SK-N-SH (cell line): Measurements from ENCODE around the gene BMP7.

ENCODE experiments used
- CTCF ChIP-seq: fragments of 200-600 bp; sonication (generic); IDR thresholded peaks from 2 replicates; pipeline ENCODE4 v1.6.1; 2017; ENCODE audit warnings: antibody characterized with exemption, mild to moderate bottlenecking, moderate library complexity
- ELF1 ChIP-seq: IDR thresholded peaks from 2 replicates; pipeline ENCODE4 v1.4.0; 2012
- EP300 ChIP-seq, 2 experiments: IDR thresholded peaks; 2 replicates each; pipeline versions ENCODE4 v1.4.0 to v1.6.1; 2012; ENCODE audit warnings: borderline replicate concordance in 1 of 2, low read depth in 1 of 2, low read length in 1 of 2
- FOSL2 ChIP-seq: IDR thresholded peaks from 2 replicates; pipeline ENCODE4 v1.4.0; 2012; ENCODE audit warnings: low read depth, mild to moderate bottlenecking, moderate library complexity, borderline replicate concordance
- FOXM1 ChIP-seq: IDR thresholded peaks from 2 replicates; pipeline ENCODE4 v1.4.0; 2012; ENCODE audit warnings: low read depth, mild to moderate bottlenecking
- JUND ChIP-seq: IDR thresholded peaks from 2 replicates; pipeline ENCODE4 v1.4.0; 2012
- MAX ChIP-seq: IDR thresholded peaks from 2 replicates; pipeline ENCODE4 v1.4.0; 2012; ENCODE audit warnings: low read depth
- MXI1 ChIP-seq: IDR thresholded peaks from 2 replicates; pipeline ENCODE4 v1.6.1; 2012; ENCODE audit warnings: mild to moderate bottlenecking, low read depth, low read length, improper control_type of control experiment
- NFIC ChIP-seq: IDR thresholded peaks from 2 replicates; pipeline ENCODE4 v1.4.0; 2012; ENCODE audit warnings: borderline replicate concordance
- POLR2AphosphoS5 ChIP-seq: IDR thresholded peaks from 2 replicates; pipeline ENCODE4 v1.6.1; 2012; ENCODE audit warnings: low read depth, low read length
- RAD21 ChIP-seq: IDR thresholded peaks from 2 replicates; pipeline ENCODE4 v1.6.1; 2012; ENCODE audit warnings: mild to moderate bottlenecking, low read length
- REST ChIP-seq: IDR thresholded peaks from 2 replicates; pipeline ENCODE4 v1.6.1; 2012; ENCODE audit warnings: mild to moderate bottlenecking, low read depth, low read length, moderate library complexity
- USF1 ChIP-seq: IDR thresholded peaks from 2 replicates; pipeline ENCODE4 v1.4.0; 2012; ENCODE audit warnings: low read depth, borderline replicate concordance
- YY1 ChIP-seq: IDR thresholded peaks from 2 replicates; pipeline ENCODE4 v1.4.0; 2012; ENCODE audit warnings: low read depth, mild to moderate bottlenecking

- TF ChIP-seq POLR2AphosphoS5 (no peak), CTCF (no peak), FOXM1 (no peak), REST (no peak), MXI1 (no peak), RAD21 (no peak), ELF1 (no peak), JUND (no peak), MAX (no peak), EP300 (IDR thresholded peaks at IDR 0.05; ENCODE audit: borderline replicate concordance in 1 of 2, low read depth in 1 of 2, low read length in 1 of 2) (no peak), YY1 (no peak), NFIC (no peak), USF1 (no peak), FOSL2 (no peak)
These were observed 90.9 kb downstream of the BMP7 start for GRCh38 chr20:57175397-57176010.
